Stomach (tissue), 4 donors: ENCODE data around the gene NOSTRIN.
A peak's percentile ranks its signal among the peaks of the same experiment; 100 is the strongest.

Experiments used
- CTCF ChIP-seq, 7 experiments: fragments of 450-650 bp in 4 of 7; fragments of 200-600 bp in 3 of 7; sonication (generic) in 3 of 7; IDR thresholded peaks; one replicate each; pipeline ENCODE4 v1.5.1; 2016 to 2019; ENCODE audit warnings: antibody characterized with exemption in 7 of 7, control low read depth in 2 of 7, mild to moderate bottlenecking in 1 of 7
- EP300 ChIP-seq: sonication (generic); formaldehyde crosslinking; IDR thresholded peaks from one replicate; pipeline ENCODE4 v1.6.1; 2017; ENCODE audit warnings: antibody characterized with exemption
- POLR2A ChIP-seq, 4 donors: fragments of 450-650 bp; IDR thresholded peaks; one replicate each; pipeline ENCODE4 v1.6.1; 2016; ENCODE audit warnings: antibody characterized with exemption in 4 of 4, control low read depth in 2 of 4, mild to moderate bottlenecking in 1 of 4, moderate library complexity in 1 of 4

GRCh38 chr2:168758970-168759820 lies 43.2 kb upstream of the NOSTRIN start:
- TF ChIP-seq EP300 (no peak), CTCF (IDR thresholded peaks at IDR 0.05) (peak in 5 of 7 experiments; percentile 31 to 63 (median 53)), POLR2A (IDR thresholded peaks at IDR 0.05) (no peak)
